Superior temporal gyrus (tissue), 1 donor: ENCODE data around the gene KIAA0930.
A peak's percentile ranks its signal among the peaks of the same experiment; 100 is the strongest.

Source experiments
- DNase-seq: peaks from one replicate; pipeline ENCODE4 v3.0.0-alpha.2; 2016; ENCODE audit errors: extremely low spot score

Gene KIAA0930

GRCh38 chr22:45237065-45237990 lies 3.4 kb downstream of the KIAA0930 start:
- no peak for DNase-seq

DNA sequence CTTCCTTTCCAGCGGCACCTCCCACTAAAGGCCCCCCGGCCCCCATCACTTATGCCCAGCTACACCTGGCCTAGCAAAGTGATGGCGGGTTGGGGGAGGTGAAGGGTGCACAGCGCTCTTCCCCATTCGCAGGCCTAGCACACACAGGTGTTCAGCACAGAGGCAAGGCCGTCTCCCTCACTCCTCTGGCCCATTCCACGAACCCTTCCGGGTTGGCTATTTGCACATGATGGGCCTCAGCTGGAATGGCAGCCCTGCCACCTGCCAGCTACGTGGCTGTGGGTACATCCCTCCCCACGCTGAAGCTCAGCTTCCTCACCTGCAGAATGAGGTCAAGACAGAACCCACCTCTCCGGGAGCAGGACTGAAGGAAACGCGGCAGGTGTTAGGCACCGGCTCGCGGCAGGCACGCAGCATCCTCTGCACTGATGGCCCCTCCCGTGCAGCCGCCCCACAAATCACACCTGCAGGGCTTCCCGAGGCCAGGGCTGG lies 4.8 kb downstream of the KIAA0930 start:
- DNase-seq = no peak

- DNase-seq = peak; percentile 22
Measured at GRCh38 chr22:45235101-45235777, 5.5 kb downstream of the KIAA0930 start.

DNA sequence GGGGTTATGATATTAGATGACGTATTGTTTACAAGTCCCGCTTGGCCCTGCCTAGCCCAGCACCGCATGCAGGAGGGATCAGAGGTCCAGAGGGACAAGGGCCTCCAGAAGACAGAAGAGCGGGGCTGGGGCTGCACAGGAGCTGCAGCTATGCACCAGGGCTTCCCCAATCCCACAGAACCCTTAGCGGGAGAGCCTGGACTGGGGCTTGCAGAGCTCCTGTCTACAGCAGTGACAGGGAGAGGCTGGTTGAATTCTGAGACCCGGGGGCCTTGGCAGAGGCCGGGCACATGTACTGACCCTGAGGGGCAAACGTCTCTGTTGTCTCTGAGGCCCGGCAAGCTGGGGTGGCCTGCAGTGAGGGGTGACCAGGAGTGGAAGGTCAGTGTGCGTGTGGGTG lies 6.9 kb downstream of the KIAA0930 start:
- DNase-seq = no peak

GRCh38 chr22:45233386-45233785 lies 7.3 kb downstream of the KIAA0930 start:
- DNase-seq = no peak

DNA sequence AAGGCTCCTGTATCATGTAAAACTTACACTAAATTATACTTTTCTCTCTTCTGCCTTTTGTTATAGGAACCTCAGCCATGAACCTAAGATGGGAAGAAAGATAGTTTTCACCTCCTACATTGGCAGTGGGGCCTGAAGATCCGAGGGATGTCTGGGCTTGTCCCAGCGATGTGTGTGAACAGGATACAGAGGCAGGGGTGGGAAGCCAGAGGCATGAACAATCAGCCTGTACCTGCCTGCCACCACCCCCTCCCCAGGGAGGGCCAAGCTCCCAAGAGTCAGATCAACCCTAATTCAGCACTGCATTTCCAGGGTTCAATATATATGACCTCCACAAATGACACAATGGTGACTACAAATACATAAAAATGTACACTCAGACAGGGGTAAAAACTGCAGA lies 9.4 kb downstream of the KIAA0930 start:
- peak; percentile 7 for DNase-seq

- DNase-seq = peak; percentile 8
Measured at GRCh38 chr22:45230026-45230721, 10.5 kb downstream of the KIAA0930 start.

DNA sequence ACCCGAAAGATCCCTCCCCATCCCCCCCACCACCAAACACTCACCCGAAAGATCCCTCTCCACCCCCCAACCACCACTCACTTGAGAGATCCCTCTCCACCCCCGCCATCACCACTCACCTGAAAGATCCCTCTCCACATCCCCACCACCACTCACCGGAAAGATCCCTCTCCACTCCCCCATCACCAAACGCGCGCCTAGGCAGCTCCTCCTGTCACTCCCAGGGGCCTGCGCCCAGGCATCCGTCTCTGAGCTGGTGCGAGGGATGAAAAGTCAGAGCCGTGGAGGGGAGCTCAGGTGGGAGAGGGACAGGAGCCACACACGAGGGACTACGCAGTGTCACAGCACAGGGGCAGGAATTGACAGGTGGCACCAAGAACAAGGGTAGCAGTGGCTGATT lies 11.5 kb downstream of the KIAA0930 start:
- DNase-seq = no peak

- DNase-seq = peak; percentile 8
Measured at GRCh38 chr22:45228401-45228754, 12.3 kb downstream of the KIAA0930 start.

DNA sequence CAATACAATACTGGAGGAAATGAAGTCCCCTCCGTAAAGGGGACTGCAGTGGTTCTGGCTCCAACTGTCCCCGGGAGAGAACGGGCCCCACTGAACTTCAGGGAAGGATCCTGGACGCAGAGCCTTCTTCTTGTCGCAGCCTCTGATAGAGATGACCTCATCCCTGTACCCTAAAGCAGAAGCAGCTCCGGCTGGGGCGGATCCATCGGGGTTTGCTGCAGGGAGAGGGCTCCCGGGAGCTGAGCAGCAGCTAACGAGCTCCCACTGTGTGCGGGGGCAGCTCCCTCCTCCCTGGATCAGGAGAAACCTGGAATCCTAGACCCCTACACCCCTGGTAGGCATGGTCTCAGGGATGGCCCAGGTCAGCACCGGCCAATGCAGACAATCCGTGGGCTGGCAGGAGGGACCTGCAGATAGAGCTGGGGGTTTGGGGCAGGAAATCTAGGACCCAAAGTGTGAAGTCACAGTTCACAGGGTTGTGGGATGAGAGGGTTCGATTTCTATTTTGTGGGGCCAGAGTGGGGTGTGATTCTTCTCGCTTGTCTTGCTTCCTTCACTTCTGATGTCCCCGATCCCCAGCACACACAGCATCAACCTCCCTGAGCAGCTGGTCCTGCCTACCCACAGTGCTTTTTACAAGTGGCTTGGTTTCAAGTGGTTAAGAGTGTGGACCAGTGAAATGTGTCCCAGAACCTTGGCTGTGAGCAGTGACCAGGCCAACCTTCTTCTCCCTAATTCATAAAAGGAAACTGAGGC lies 12.9 kb downstream of the KIAA0930 start:
- DNase-seq = peak; percentile 71

GRCh38 chr22:45226503-45227186 lies 14.0 kb downstream of the KIAA0930 start:
- no peak for DNase-seq

DNA sequence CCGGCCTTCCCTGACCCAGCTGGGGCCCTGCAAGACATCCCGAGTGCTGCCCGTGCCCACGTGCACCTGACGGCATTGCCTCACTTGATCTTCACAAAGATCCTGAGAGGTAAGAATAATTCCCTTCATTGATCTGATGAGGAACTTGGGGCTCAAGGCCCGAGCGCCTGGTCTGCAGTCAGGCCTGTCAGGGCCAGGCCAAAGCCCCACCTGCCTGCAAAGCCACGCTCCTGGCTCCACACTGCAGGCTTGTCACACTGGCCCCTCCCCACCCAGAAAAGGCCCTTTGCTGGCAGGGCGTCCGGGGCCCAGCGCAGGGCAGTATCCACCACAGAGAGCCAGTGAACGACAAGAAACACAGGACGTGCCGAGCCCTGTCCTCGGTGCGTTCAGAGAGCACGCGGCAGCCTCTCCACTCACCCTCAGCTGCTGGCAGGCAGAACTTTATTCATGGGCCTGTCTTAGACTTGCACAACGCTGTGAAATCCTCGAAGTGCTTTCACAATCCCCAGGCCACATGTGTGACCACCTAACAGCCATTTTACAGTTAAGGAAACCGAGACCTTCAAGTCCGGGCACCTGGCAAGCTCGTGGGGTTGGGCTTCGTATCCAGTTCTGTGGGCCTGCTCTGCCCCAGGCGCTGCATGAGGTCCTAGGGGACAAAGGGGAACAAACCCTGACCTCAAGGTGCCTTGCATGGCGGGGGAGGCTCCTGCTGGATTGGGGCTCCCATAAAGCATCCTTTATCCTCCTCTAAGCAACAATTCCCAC lies 14.8 kb downstream of the KIAA0930 start:
- no peak for DNase-seq

DNA sequence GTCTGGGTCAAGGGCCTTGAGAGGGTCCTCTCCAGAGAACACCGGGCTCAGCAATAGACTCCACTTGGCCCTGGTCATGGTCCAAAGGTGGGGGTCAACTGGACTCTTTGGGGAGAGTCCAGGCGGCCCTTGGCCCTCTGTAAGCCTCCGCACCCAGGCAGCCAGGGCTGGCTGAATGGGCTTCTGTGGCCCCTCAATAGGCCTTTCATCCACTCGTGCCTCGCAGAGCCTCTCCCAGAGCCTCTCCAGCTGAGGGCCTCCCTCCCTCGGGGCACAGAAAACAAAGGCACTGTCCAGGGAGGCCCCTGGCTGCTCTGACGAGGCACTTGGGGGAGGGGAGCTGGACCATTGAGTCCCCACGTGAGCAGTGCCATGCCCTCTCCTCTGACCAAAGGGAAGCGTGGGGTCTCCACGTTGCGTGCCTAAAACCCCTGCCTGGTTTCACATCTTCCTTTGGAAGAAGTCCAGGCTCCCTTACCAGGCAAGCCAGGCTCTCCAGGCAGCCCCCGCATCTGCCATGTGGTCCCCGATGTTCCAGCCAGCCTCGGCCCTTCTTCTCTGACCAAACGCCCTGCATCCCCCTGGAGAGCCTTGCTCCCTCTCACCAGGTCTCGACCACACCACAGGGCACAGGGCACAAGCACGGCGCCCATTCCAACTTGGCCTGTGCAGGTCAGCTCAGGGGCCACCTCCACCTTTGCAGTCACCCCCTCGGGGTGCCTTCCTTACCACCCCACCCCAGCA lies 15.5 kb downstream of the KIAA0930 start:
- peak; percentile 97 for DNase-seq

DNA sequence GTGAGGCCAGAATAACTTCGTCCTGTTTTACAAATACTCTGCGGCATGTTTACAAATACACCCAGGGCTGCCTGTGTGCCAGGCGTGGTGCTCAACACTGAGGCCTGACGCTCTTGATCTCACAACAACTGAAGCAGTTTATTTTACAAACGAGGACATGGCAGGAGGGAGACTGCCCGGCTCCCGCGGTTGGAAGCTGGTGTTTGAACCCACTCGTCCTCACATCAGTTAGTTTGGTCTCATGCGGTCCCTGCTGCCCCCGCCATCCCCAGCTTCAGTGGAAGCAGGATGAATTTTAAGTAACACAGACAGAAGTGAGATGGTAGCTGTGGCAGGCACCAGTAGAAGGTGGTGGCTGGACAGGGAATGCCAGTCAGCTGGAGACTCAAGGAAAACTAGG lies 16.4 kb downstream of the KIAA0930 start:
- DNase-seq = peak; percentile 67

- DNase-seq = no peak
Measured at GRCh38 chr22:45223304-45224117, 17.2 kb downstream of the KIAA0930 start.

DNA sequence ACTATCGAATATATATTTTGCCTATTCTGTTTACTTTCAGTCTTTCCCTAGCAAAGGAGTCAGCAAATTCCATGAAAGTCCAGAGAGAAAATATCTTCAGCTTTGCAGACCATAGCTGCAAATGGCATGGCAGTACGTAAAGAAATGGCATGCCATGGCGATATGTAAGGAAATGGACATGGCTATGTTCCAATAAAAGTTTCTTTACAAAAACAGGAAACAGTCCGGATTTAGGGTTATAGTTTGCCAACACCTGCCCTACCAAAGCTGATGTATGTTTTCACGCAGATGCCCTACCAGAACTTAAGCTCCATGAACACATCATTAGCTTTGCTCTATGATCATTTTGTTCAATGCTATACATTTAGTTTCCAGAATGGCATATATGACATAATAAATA lies 19.5 kb downstream of the KIAA0930 start:
- no peak for DNase-seq

DNA sequence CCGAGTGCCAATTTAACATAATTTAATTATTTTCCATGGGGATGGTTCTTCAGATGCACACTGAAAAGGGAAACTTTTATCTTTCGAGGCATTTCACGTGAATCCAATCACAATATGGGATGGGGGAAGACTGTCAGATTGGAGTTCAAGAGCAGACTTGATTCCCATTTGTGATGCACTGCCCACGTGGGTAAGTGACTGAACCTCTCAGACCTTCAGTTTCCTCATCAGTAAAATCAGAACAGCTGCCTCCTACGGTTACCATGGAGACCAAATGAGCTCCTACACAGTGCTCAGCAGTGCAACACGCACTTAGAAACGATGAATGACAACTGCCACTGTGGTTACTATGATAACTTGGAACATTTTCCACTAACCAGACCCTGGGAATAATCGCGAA lies 21.7 kb downstream of the KIAA0930 start:
- DNase-seq = peak; percentile 66

- no peak for DNase-seq
Measured at GRCh38 chr22:45217806-45218205, 22.9 kb downstream of the KIAA0930 start.

DNA sequence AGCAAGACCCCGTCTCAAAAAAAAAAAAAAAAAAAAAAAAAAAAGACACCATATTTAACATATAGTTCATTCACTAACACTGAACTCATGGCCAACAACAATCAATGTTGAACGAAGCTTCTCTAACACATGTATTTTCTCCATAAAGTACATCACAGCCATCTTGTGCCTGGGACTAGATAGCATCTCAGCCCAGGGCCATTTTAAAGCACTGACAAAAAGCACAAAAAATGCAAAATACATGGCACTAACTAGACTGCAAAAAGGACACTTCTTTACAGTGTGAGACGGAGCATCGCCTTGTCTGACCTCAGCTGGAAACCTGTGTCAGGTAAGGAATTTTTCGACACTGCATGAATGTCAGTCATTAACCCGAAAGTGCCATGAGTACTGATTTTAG lies 23.3 kb downstream of the KIAA0930 start:
- no peak for DNase-seq
